ENCODE data around the gene PARP1.

- TF ChIP-seq POLR2A (IDR thresholded peaks at IDR 0.05; ENCODE audit: low read depth, low read length), result no peak
- TF ChIP-seq POLR2AphosphoS5 (IDR thresholded peaks at IDR 0.05; ENCODE audit: low read depth, low read length), result no peak
These were observed 38.2 kb upstream of the PARP1 start for GRCh38 chr1:226446094-226446493.

Measured in GM12891 (cell line).